B cell (primary cell): ENCODE measurements around the gene BRD4. TPM values are rescaled to one million over a fixed set of nuclear protein-coding genes. Genes with fewer than 3 reads are reported as not detected.

Source experiments
- ATAC-seq: fragments of 200-7000 bp; cut with Tn5 transposase; one replicate; pipeline ENCODE4 v1.10.0; 2021; ENCODE audit warnings: low read depth, mild to moderate bottlenecking, moderate number of reproducible peaks, moderate library complexity
- CTCF ChIA-PET: fragments of 350-600 bp; sonication (Branson Sonifier 250); formaldehyde crosslinking; loops from one replicate; lab custom pipeline; 2021; ENCODE audit warnings: antibody characterized with exemption, inconsistent platforms; lab: Charles Lee
- POLR2A ChIA-PET: fragments of 350-600 bp; sonication (Branson Sonifier 250); formaldehyde crosslinking; loops from one replicate; lab custom pipeline; 2021; ENCODE audit warnings: antibody characterized with exemption; lab: Charles Lee
- DNase-seq: peaks from one replicate; pipeline ENCODE4 v3.0.0; 2013
- H2AFZ ChIP-seq: 2 replicates; pipeline ENCODE4 v1.6.1; 2012; ENCODE audit warnings: mild to moderate bottlenecking, low read depth, low read length; ENCODE audit not compliant: insufficient read depth, poor library complexity, severe bottlenecking
- H3K27ac ChIP-seq, 2 donors: 1 replicate in 1 of 2; 2 replicates in 1 of 2; pipeline ENCODE4 v1.5.1; 2012 to 2013; ENCODE audit warnings: low read length in 2 of 2, mild to moderate bottlenecking in 2 of 2, moderate library complexity in 1 of 2
- H3K27me3 ChIP-seq, 4 experiments: fragments of 200-600 bp in 1 of 4; sonication (generic) in 1 of 4; replicated peaks in 1 of 4; 1 replicate in 2 of 4; 2 replicates in 2 of 4; pipeline versions ENCODE4 v1.6.1 to v1.7.0; 2013 to 2016; ENCODE audit warnings: low read length in 3 of 4, mild to moderate bottlenecking in 2 of 4, mixed read lengths in 1 of 4, moderate library complexity in 1 of 4; ENCODE audit not compliant: insufficient read depth in 4 of 4, control insufficient read depth in 3 of 4; ENCODE audit errors: control extremely low read depth in 1 of 4
- H3K36me3 ChIP-seq, 2 experiments: replicated peaks in 1 of 2; 1 replicate in 1 of 2; 2 replicates in 1 of 2; pipeline versions ENCODE4 v1.6.1 to v1.7.1; 2013; ENCODE audit warnings: low read length in 1 of 2; ENCODE audit not compliant: insufficient read depth in 2 of 2, control insufficient read depth in 1 of 2; ENCODE audit errors: control extremely low read depth in 1 of 2, extremely low read depth in 1 of 2
- H3K4me1 ChIP-seq, 2 donors: fragments of 200-600 bp in 1 of 2; sonication (generic) in 1 of 2; 1 replicate in 1 of 2; 2 replicates in 1 of 2; pipeline versions ENCODE4 v1.5.1 to v1.6.1; 2013 to 2017; ENCODE audit warnings: low read length in 2 of 2; ENCODE audit not compliant: control insufficient read depth in 2 of 2, insufficient read depth in 2 of 2
- H3K4me2 ChIP-seq: replicated peaks from 2 replicates; pipeline ENCODE3; 2012; ENCODE audit warnings: mild to moderate bottlenecking, low read depth, low read length; ENCODE audit not compliant: poor library complexity, severe bottlenecking
- H3K4me3 ChIP-seq, 5 experiments: fragments of 200-600 bp in 1 of 5; sonication (generic) in 1 of 5; 1 replicate in 3 of 5; 2 replicates in 2 of 5; pipeline versions ENCODE4 v1.5.1 to v1.7.0; 2011 to 2016; ENCODE audit warnings: low read length in 4 of 5, mild to moderate bottlenecking in 4 of 5, low read depth in 2 of 5, control low read depth in 1 of 5, moderate library complexity in 1 of 5; ENCODE audit not compliant: insufficient read depth in 1 of 5; ENCODE audit errors: control extremely low read depth in 1 of 5, extremely low read depth in 1 of 5
- H3K79me2 ChIP-seq: fragments of 200-600 bp; sonication (generic); one replicate; pipeline ENCODE4 v1.6.0; 2016; ENCODE audit warnings: low read length; ENCODE audit not compliant: control insufficient read depth, insufficient read depth
- H3K9ac ChIP-seq: fragments of 200-600 bp; sonication (generic); 2 replicates; pipeline ENCODE4 v1.6.1; 2017; ENCODE audit warnings: mild to moderate bottlenecking, low read length, moderate library complexity
- H3K9me3 ChIP-seq, 3 donors: one replicate each; pipeline versions ENCODE4 v1.6.1 to v1.7.1; 2013; ENCODE audit warnings: low read length in 2 of 3; ENCODE audit not compliant: control insufficient read depth in 2 of 3, insufficient read depth in 1 of 3; ENCODE audit errors: control extremely low read depth in 1 of 3
- H4K20me1 ChIP-seq: 2 replicates; pipeline ENCODE4 v1.6.0; 2012; ENCODE audit warnings: mild to moderate bottlenecking, low read length; ENCODE audit not compliant: insufficient read depth, control insufficient read depth, poor library complexity, severe bottlenecking
- H3K27ac Mint-ChIP-seq: one replicate; pipeline ENCODE4 v1.8.0; 2021; ENCODE audit warnings: mixed read lengths
- H3K27me3 Mint-ChIP-seq: one replicate; pipeline ENCODE4 v1.8.0; 2021; ENCODE audit warnings: mixed read lengths
- H3K4me1 Mint-ChIP-seq: one replicate; pipeline ENCODE4 v1.8.0; 2021; ENCODE audit warnings: mixed read lengths
- H3K4me3 Mint-ChIP-seq: one replicate; pipeline ENCODE4 v1.8.0; 2021; ENCODE audit warnings: mixed read lengths
- H3K9me3 Mint-ChIP-seq: one replicate; pipeline ENCODE4 v1.8.0; 2022; ENCODE audit warnings: mixed read lengths; ENCODE audit not compliant: insufficient read depth
- CTCF ChIP-seq: fragments of 200-600 bp; IDR thresholded peaks from one replicate; pipeline ENCODE4 v1.8.0; 2022; ENCODE audit warnings: antibody characterized with exemption, mild to moderate bottlenecking
- EZH2 ChIP-seq: IDR thresholded peaks from 2 replicates; pipeline ENCODE4 v1.6.1; 2012; ENCODE audit warnings: borderline replicate concordance, low read depth, mild to moderate bottlenecking, moderate library complexity, low read length; ENCODE audit not compliant: insufficient read depth, poor library complexity, severe bottlenecking
- WGBS: methylation state at CpG from one replicate; pipeline ENCODE4 v1.1.5; 2013; ENCODE audit warnings: missing lambda C conversion rate; ENCODE audit not compliant: insufficient coverage; 5-methylcytosine and 5-hydroxymethylcytosine counted together
- intact Hi-C: fragments of 100-400 bp; cut with micrococcal nuclease; formaldehyde crosslinking; loops from one replicate; pipeline ENCODE4 v1.10.0; 2022
- polyA plus RNA-seq: library from polyadenylated mRNA; depleted of rRNA; stranded (reverse); fragments of >200 nt; gene quantifications from 2 replicates; pipeline ENCODE4 v1.2.3, GENCODE V29; 2012
- total RNA-seq, 2 donors: library from RNA; stranded (reverse); fragments of 120-200 nt in 1 of 2; gene quantifications; 1 replicate in 1 of 2; 2 replicates in 1 of 2; pipeline versions ENCODE4 v1.2.3 to v1.2.4, GENCODE V29; 2013 to 2022

The BRD4 gene
- total and polyA plus RNA-seq, 2 donors (not counting 1 experiment from before 2014, with no cell fraction given), result 30.7 to 209 TPM

- H3K4me1 ChIP-seq, result peaks cover 7 to 13% of the 10 kb centered on the region in 2 donors
- Mint-ChIP-seq H3K9me3 (no peaks in the 10 kb centered on the region), H3K4me1 (peaks cover 41% of the 10 kb centered on the region), H3K27ac (no peak overlapping the region), H3K27me3 (no peaks in the 10 kb centered on the region), H3K4me3 (no peak overlapping the region)
- no peak for ATAC-seq
- no peaks in the 10 kb centered on the region for H3K27me3 ChIP-seq
- H3K4me3 ChIP-seq, result no peak overlapping the region
- 90% methylated on average over 6 of the region's 6 CpGs for WGBS
- no peaks in the 10 kb centered on the region for H3K9me3 ChIP-seq
- intact Hi-C loops, result no loop called here
- no peak overlapping the region for H3K4me2 ChIP-seq
- peaks cover 0 to 81% of the 10 kb centered on the region in 2 experiments for H3K36me3 ChIP-seq
- peaks cover 100% of the 10 kb centered on the region for H4K20me1 ChIP-seq
- ChIA-PET POLR2A (no interaction called here), CTCF (no interaction called here)
- H3K79me2 ChIP-seq, result peaks cover 84% of the 10 kb centered on the region
- no peak overlapping the region for H3K9ac ChIP-seq
- TF ChIP-seq EZH2, result no peak
- no peak for TF ChIP-seq CTCF
- H3K27ac ChIP-seq, result no peak overlapping the region
- DNase-seq, result no peak
- no peak overlapping the region for H2AFZ ChIP-seq
These were observed 62.5 kb downstream of the BRD4 start for GRCh38 chr19:15269806-15270205.

- CTCF ChIA-PET, result no interaction called here
These were observed 63.4 kb downstream of the BRD4 start for GRCh38 chr19:15268928-15269253.

More at GRCh38 chr19:15268928-15269253, 63.4 kb downstream of the BRD4 start:
- Histone ChIP-seq H3K27ac (no peak overlapping the region), H2AFZ (no peak overlapping the region), H3K9ac (no peak overlapping the region), H3K27me3 (no peaks in the 10 kb centered on the region), H3K4me3 (no peak overlapping the region), H3K79me2 (peaks cover 83% of the 10 kb centered on the region), H4K20me1 (peaks cover 100% of the 10 kb centered on the region), H3K9me3 (no peaks in the 10 kb centered on the region), H3K36me3 (peaks cover 0 to 90% of the 10 kb centered on the region in 2 experiments), H3K4me1 (peaks cover under 1 to 4% of the 10 kb centered on the region in 2 donors), H3K4me2 (no peak overlapping the region)
- Mint-ChIP-seq H3K27ac (no peak overlapping the region), H3K4me1 (peaks cover 35% of the 10 kb centered on the region), H3K27me3 (no peaks in the 10 kb centered on the region), H3K4me3 (no peak overlapping the region), H3K9me3 (no peaks in the 10 kb centered on the region)
- ATAC-seq, result no peak
- intact Hi-C loops, result no loop called here
- no peak for TF ChIP-seq CTCF
- TF ChIP-seq EZH2, result no peak
- DNase-seq, result no peak
- WGBS, result 100% methylated on average over 2 of the region's 5 CpGs
- POLR2A ChIA-PET, result no interaction called here
